ENCODE results near the gene TMEM25. TPM values are rescaled to one million over a fixed set of nuclear protein-coding genes. Genes with fewer than 3 reads are reported as not detected.

TMEM25 gene
- total and polyA plus RNA-seq, 9 donors, result 22.1 to 45.1 (median 30.4) TPM

DNA sequence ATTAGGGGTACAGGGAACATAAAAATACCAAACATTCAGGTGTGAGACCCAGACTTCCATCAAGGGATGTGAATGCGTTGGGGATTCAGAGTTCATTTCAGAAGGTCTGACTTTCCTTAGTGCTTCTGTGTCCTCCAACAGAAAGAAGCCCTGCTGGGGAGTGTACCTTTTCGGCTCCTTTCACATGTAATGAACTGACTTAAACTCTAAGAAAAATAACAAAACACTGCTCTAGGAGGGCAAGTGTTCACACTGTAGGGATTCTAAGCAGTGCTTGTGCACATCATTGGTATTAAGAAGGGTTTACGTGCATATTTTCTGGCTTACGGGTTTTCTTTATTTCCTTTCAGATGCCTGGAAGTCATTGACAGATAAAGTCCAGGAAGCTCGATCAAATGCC, 19.4 kb upstream of the TMEM25 start:
- Histone ChIP-seq H3K4me3 (no peak overlapping the region), H3K27ac (no peak overlapping the region), H3K9me3 (no peaks in the 10 kb centered on the region), H3K4me1 (ENCODE audit: insufficient read depth) (no peaks in the 10 kb centered on the region), H3K27me3 (no peaks in the 10 kb centered on the region), H3K36me3 (no peaks in the 10 kb centered on the region)
- TF ChIP-seq POLR2A (IDR thresholded peaks at IDR 0.05) (no peak), EP300 (IDR thresholded peaks at IDR 0.05) (no peak)
- TF ChIP-seq, protein P1, sequence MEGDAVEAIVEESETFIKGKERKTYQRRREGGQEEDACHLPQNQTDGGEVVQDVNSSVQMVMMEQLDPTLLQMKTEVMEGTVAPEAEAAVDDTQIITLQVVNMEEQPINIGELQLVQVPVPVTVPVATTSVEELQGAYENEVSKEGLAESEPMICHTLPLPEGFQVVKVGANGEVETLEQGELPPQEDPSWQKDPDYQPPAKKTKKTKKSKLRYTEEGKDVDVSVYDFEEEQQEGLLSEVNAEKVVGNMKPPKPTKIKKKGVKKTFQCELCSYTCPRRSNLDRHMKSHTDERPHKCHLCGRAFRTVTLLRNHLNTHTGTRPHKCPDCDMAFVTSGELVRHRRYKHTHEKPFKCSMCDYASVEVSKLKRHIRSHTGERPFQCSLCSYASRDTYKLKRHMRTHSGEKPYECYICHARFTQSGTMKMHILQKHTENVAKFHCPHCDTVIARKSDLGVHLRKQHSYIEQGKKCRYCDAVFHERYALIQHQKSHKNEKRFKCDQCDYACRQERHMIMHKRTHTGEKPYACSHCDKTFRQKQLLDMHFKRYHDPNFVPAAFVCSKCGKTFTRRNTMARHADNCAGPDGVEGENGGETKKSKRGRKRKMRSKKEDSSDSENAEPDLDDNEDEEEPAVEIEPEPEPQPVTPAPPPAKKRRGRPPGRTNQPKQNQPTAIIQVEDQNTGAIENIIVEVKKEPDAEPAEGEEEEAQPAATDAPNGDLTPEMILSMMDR (IDR thresholded peaks at IDR 0.05), result no peak
- DNase-seq, result no peak
- WGBS, 3 donors, result 83 to 84% (median 83%) methylated on average over 5 of the region's 5 CpGs
- intact Hi-C loops (cut with DNase I), result no loop called here

DNA sequence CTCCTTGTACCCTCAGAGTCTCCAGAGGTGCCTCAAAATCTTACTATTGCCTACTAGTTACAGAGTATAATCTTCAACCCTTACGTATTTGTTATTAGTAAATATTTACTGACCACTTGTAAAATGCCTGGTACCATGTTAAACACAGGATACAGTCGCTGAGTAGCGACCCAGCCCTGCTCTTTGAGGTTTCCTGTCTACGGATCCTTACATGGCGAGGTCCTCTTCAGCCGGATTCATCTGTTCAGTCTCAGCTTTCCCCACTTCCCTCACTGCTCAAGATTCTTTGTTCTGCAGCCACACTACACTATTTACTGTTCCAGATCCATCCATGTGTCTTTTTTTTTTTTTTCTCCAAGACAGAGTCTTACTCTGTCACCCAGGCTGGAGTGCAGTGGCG, 16.9 kb upstream of the TMEM25 start:
- TF ChIP-seq, protein P1 (IDR thresholded peaks at IDR 0.05), result no peak
- TF ChIP-seq POLR2A (IDR thresholded peaks at IDR 0.05), result no peak
- no peak for TF ChIP-seq EP300 (IDR thresholded peaks at IDR 0.05)
- H3K4me1 ChIP-seq (ENCODE audit: insufficient read depth), result no peaks in the 10 kb centered on the region
- WGBS, 3 donors, result 87 to 91% (median 88%) methylated on average over 7 of the region's 7 CpGs
- no peaks in the 10 kb centered on the region for H3K36me3 ChIP-seq
- no peak overlapping the region for H3K27ac ChIP-seq
- DNase-seq, result no peak
- intact Hi-C loops (cut with DNase I), result no loop called here
- no peak overlapping the region for H3K4me3 ChIP-seq
- no peaks in the 10 kb centered on the region for H3K9me3 ChIP-seq
- no peaks in the 10 kb centered on the region for H3K27me3 ChIP-seq

DNA sequence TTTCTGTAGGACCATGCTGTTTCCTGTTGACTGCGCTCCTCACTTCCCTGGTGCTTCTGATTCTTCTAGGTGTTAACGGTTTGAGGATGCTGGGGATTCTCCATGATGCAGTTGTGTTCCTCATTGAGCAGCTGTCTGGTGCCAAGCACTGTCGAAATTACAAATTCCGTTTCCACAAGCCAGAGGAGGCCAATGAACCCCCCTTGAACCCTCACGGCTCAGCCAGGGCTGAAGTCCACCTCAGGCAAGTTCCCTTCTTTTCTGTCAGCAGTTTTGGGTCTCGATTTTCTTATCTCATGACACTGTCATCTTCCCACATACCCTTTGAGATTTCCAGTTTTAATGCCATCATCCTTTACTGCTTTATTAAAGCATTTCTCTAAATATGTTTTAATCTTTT, 11.4 kb upstream of the TMEM25 start:
- H3K27ac ChIP-seq, result no peak overlapping the region
- no peaks in the 10 kb centered on the region for H3K27me3 ChIP-seq
- 75 to 88% (median 76%) methylated on average over 6 of the region's 6 CpGs for WGBS, 3 donors
- no peaks in the 10 kb centered on the region for H3K9me3 ChIP-seq
- no peak for DNase-seq
- H3K36me3 ChIP-seq, result no peaks in the 10 kb centered on the region
- intact Hi-C loops (cut with DNase I), result no loop called here
- no peaks in the 10 kb centered on the region for H3K4me1 ChIP-seq (ENCODE audit: insufficient read depth)
- no peak for TF ChIP-seq EP300 (IDR thresholded peaks at IDR 0.05)
- no peak for TF ChIP-seq POLR2A (IDR thresholded peaks at IDR 0.05)
- TF ChIP-seq, protein P1 (IDR thresholded peaks at IDR 0.05), result no peak
- H3K4me3 ChIP-seq, result no peak overlapping the region

DNA sequence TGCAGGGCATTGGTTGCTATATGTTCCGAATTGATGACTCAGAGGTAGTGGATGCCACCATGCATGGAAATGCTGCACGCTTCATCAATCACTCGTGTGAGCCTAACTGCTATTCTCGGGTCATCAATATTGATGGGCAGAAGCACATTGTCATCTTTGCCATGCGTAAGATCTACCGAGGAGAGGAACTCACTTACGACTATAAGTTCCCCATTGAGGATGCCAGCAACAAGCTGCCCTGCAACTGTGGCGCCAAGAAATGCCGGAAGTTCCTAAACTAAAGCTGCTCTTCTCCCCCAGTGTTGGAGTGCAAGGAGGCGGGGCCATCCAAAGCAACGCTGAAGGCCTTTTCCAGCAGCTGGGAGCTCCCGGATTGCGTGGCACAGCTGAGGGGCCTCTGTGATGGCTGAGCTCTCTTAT, 9.1 kb upstream of the TMEM25 start:
- peak in 4 of 5 donors; percentile 33 to 64 (median 42) for DNase-seq
- intact Hi-C loops (cut with DNase I), result no loop called here
- 37 to 58% (median 41%) methylated on average over 13 of the region's 13 CpGs for WGBS, 3 donors
- H3K36me3 ChIP-seq, result no peaks in the 10 kb centered on the region
- H3K4me1 ChIP-seq (ENCODE audit: insufficient read depth), result no peaks in the 10 kb centered on the region
- H3K27ac ChIP-seq, result no peak overlapping the region
- no peak overlapping the region for H3K4me3 ChIP-seq
- H3K27me3 ChIP-seq, result no peaks in the 10 kb centered on the region
- H3K9me3 ChIP-seq, result no peaks in the 10 kb centered on the region
- TF ChIP-seq, protein P1 (IDR thresholded peaks at IDR 0.05), result no peak
- TF ChIP-seq EP300 (IDR thresholded peaks at IDR 0.05), result no peak
- TF ChIP-seq POLR2A (IDR thresholded peaks at IDR 0.05), result no peak

All from ovary (tissue), 9 donors.